ENCODE measurements around the gene NMT2. TPM values are rescaled to one million over a fixed set of nuclear protein-coding genes. Genes with fewer than 3 reads are reported as not detected.

The NMT2 gene
- polyA plus RNA-seq, 2 of the 4 experiments (the other 2 are of a cell fraction): 14.7 to 19.6 TPM

- H3K9me3 ChIP-seq: no peaks in the 10 kb centered on the region
- 76% methylated on average over 4 of the region's 4 CpGs for WGBS (ENCODE audit: missing lambda C conversion rate)
- ChIA-PET POLR2A (interaction anchor here (0.6 kb wide), 2 partner anchors 20 to 684 kb away, joined by 3 to 4 read pairs; partner anchors contain the start of gene NMT2), CTCF (interaction anchor here (2.2 kb wide), 1 partner anchor 19 kb away, joined by 6 read pairs; no protein-coding TSS in a partner anchor)
- no peak overlapping the region for H3K27ac ChIP-seq
- no peaks in the 10 kb centered on the region for H3K4me1 ChIP-seq
- no peak overlapping the region for H3K4me2 ChIP-seq
- no peak for ATAC-seq
- TF ChIP-seq GATA3 (IDR thresholded peaks at IDR 0.05; ENCODE audit: borderline replicate concordance): no peak
- TF ChIP-seq MAX (IDR thresholded peaks at IDR 0.05): no peak
- no peak for TF ChIP-seq HOXA7 (CRISPR knock-in tag; IDR thresholded peaks at IDR 0.05)
- peak; percentile 18 for TF ChIP-seq ZFP36 (IDR thresholded peaks at IDR 0.05; ENCODE audit: borderline replicate concordance, partially characterized antibody)
- no peak for TF ChIP-seq RFX5 (IDR thresholded peaks at IDR 0.05)
- 0 out of 2 replicates have a peak, but pooled peaks have one; percentile 54 for TF ChIP-seq KDM1A (IDR thresholded peaks at IDR 0.05; ENCODE audit: low read depth)
- DNase-seq (ENCODE audit: low read depth in 1 of 2, low spot score in 1 of 2): no peak
- no peak overlapping the region for H3K4me3 ChIP-seq
- FAIRE-seq: no peak
These were observed 20.7 kb downstream of the NMT2 start for GRCh38 chr10:15147594-15148392.

DNA sequence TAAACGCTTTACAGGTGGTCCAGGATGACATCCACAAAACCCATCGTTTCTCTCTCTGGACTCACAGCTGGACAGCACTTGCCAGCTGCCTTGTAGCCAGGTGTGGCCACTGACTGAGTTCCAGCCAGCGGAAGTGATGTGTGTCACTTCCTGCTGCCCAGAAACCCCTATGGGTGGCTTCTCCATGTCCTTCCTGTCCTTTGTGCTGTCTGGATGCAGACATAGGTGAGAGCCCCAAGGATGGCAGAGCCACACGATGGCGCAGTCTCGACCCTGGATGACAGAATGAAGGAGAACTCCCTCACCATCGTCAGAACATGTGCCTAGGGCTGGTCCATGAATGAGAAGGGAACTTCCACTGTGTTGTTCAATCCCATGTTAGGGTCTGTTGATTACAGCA lies 22.1 kb downstream of the NMT2 start:
- no peak for FAIRE-seq
- no peaks in the 10 kb centered on the region for H3K9me3 ChIP-seq
- WGBS (ENCODE audit: missing lambda C conversion rate): 84% methylated on average over 7 of the region's 7 CpGs
- no peak overlapping the region for H3K27ac ChIP-seq
- H3K4me2 ChIP-seq: no peak overlapping the region
- TF ChIP-seq RCOR1 (IDR thresholded peaks at IDR 0.05; ENCODE audit: low read depth, low read length): no peak
- ChIA-PET POLR2A (no interaction called here), CTCF (interaction anchor here (2.2 kb wide), 1 partner anchor 21 kb away, joined by 6 read pairs; no protein-coding TSS in a partner anchor)
- H3K4me1 ChIP-seq: no peaks in the 10 kb centered on the region
- no peak for DNase-seq (ENCODE audit: low read depth in 1 of 2, low spot score in 1 of 2)
- H3K4me3 ChIP-seq: no peak overlapping the region
- no peak for ATAC-seq

GRCh38 chr10:15144788-15145187 lies 23.7 kb downstream of the NMT2 start:
- ATAC-seq (no peak), DNase-seq (ENCODE audit: low read depth in 1 of 2, low spot score in 1 of 2) (no peak), FAIRE-seq (no peak)
- Histone ChIP-seq H3K9me3 (no peaks in the 10 kb centered on the region), H3K4me1 (no peaks in the 10 kb centered on the region), H3K4me3 (no peak overlapping the region), H3K4me2 (no peak overlapping the region), H3K27ac (no peak overlapping the region)
- CTCF ChIA-PET: no interaction called here
- 87% methylated on average over 4 of the region's 4 CpGs for WGBS (ENCODE audit: missing lambda C conversion rate)
- TF ChIP-seq HES2 (IDR thresholded peaks at IDR 0.05): no peak
- TF ChIP-seq CBX2 (IDR thresholded peaks at IDR 0.05; ENCODE audit: borderline replicate concordance, low read depth): no peak
- TF ChIP-seq FOXS1 (CRISPR knock-in tag; IDR thresholded peaks at IDR 0.05): no peak
- TF ChIP-seq, protein P1, sequence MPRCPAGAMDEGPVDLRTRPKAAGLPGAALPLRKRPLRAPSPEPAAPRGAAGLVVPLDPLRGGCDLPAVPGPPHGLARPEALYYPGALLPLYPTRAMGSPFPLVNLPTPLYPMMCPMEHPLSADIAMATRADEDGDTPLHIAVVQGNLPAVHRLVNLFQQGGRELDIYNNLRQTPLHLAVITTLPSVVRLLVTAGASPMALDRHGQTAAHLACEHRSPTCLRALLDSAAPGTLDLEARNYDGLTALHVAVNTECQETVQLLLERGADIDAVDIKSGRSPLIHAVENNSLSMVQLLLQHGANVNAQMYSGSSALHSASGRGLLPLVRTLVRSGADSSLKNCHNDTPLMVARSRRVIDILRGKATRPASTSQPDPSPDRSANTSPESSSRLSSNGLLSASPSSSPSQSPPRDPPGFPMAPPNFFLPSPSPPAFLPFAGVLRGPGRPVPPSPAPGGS (IDR thresholded peaks at IDR 0.05): no peak
- TF ChIP-seq, protein P2, sequence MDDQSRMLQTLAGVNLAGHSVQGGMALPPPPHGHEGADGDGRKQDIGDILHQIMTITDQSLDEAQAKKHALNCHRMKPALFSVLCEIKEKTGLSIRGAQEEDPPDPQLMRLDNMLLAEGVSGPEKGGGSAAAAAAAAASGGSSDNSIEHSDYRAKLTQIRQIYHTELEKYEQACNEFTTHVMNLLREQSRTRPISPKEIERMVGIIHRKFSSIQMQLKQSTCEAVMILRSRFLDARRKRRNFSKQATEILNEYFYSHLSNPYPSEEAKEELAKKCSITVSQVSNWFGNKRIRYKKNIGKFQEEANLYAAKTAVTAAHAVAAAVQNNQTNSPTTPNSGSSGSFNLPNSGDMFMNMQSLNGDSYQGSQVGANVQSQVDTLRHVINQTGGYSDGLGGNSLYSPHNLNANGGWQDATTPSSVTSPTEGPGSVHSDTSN (IDR thresholded peaks at IDR 0.05): no peak
- TF ChIP-seq MAX (IDR thresholded peaks at IDR 0.05): no peak
- no peak for TF ChIP-seq MAFK (IDR thresholded peaks at IDR 0.05; ENCODE audit: partially characterized antibody)
- no peak for TF ChIP-seq JUN (IDR thresholded peaks at IDR 0.05)
- TF ChIP-seq CHD4 (IDR thresholded peaks at IDR 0.05; ENCODE audit: borderline replicate concordance): no peak
- TF ChIP-seq NFE2L2 (conservative IDR thresholded peaks at IDR 0.05; ENCODE audit: low read length): no peak
- no peak for TF ChIP-seq HOXB13 (CRISPR knock-in tag; IDR thresholded peaks at IDR 0.05; ENCODE audit: low read depth)
- no peak for TF ChIP-seq MYC (IDR thresholded peaks at IDR 0.05; ENCODE audit: borderline replicate concordance, low read length)
- POLR2A ChIA-PET: no interaction called here
